Endothelial cell of umbilical vein (primary cell): Measurements from ENCODE around the gene AIF1L. TPM values are rescaled to one million over a fixed set of nuclear protein-coding genes. Genes with fewer than 3 reads are reported as not detected.

ENCODE experiments used
- BruUV-seq: library from RNA; stranded (reverse); fragments of 400-500 nt; replicated peaks from 2 replicates; lab custom pipeline; 2021; lab: Mats Ljungman, UMichigan
- CTCF ChIA-PET: fragments of 300-600, 350-600 bp; sonication (Branson Sonifier 250); formaldehyde crosslinking; loops from one replicate; lab custom pipeline; 2021; ENCODE audit warnings: antibody characterized with exemption, inconsistent platforms; lab: Charles Lee
- POLR2A ChIA-PET: fragments of 300-600, 350-600 bp; sonication (Branson Sonifier 250); formaldehyde crosslinking; loops from one replicate; lab custom pipeline; 2021; ENCODE audit warnings: antibody characterized with exemption, inconsistent platforms; lab: Charles Lee
- DNase-seq: peaks from one replicate; pipeline ENCODE4 v3.0.0-alpha.2; 2011; ENCODE audit warnings: low read depth, low spot score
- FAIRE-seq: peaks from 2 replicates; lab custom pipeline; 2011; peaks lifted over from hg19 to GRCh38; lab: Jason Lieb, UNC
- H2AFZ ChIP-seq: 2 replicates; pipeline ENCODE4 v1.6.0; 2012; ENCODE audit warnings: low read depth, low read length, control low read depth, inconsistent platforms
- H3K27ac ChIP-seq: 2 replicates; pipeline ENCODE4 v1.5.1; 2011; ENCODE audit warnings: low read depth, mild to moderate bottlenecking, control low read depth, low read length, moderate library complexity; ENCODE audit not compliant: insufficient read depth
- H3K27me3 ChIP-seq, 2 experiments: 2 replicates each; pipeline versions ENCODE4 v1.6.0 to v1.6.1; 2011; ENCODE audit warnings: low read length in 2 of 2, mixed read lengths in 1 of 2; ENCODE audit not compliant: control insufficient read depth in 2 of 2, insufficient read depth in 2 of 2
- H3K36me3 ChIP-seq, 2 experiments: 2 replicates in 1 of 2; 3 replicates in 1 of 2; pipeline ENCODE4 v1.5.1; 2011; ENCODE audit warnings: low read length in 2 of 2, mild to moderate bottlenecking in 1 of 2, moderate library complexity in 1 of 2; ENCODE audit not compliant: control insufficient read depth in 2 of 2, insufficient read depth in 2 of 2; ENCODE audit errors: extremely low read depth in 1 of 2
- H3K4me1 ChIP-seq: 3 replicates; pipeline ENCODE4 v1.5.1; 2011; ENCODE audit warnings: mild to moderate bottlenecking, low read length; ENCODE audit not compliant: control insufficient read depth, insufficient read depth; ENCODE audit errors: extremely low read depth
- H3K4me2 ChIP-seq: 2 replicates; pipeline ENCODE4 v1.6.1; 2011; ENCODE audit warnings: low read length, control low read depth, mixed read lengths; ENCODE audit not compliant: insufficient read depth
- H3K4me3 ChIP-seq, 3 experiments: fragments of 200-600 bp in 1 of 3; sonication (generic), shearing (Covaris generic) in 1 of 3; replicated peaks in 1 of 3; 2 replicates each; pipeline ENCODE4 v1.5.1; 2011 to 2016; ENCODE audit warnings: control low read depth in 3 of 3, low read length in 3 of 3, mild to moderate bottlenecking in 2 of 3, inconsistent platforms in 1 of 3, low read depth in 1 of 3, moderate library complexity in 1 of 3; ENCODE audit not compliant: insufficient read depth in 1 of 3
- H3K79me2 ChIP-seq: 2 replicates; pipeline ENCODE4 v1.6.0; 2012; ENCODE audit warnings: low read length, inconsistent platforms; ENCODE audit not compliant: control insufficient read depth, insufficient read depth
- H3K9ac ChIP-seq: replicated peaks from 2 replicates; pipeline ENCODE3; 2011; ENCODE audit warnings: low read length, control low read depth; ENCODE audit not compliant: insufficient read depth; ENCODE audit errors: extremely low read depth
- H3K9me1 ChIP-seq: replicated peaks from 3 replicates; pipeline ENCODE4 v1.6.0; 2011; ENCODE audit warnings: mild to moderate bottlenecking, low read length; ENCODE audit not compliant: control insufficient read depth, insufficient read depth; ENCODE audit errors: extremely low read depth
- H3K9me3 ChIP-seq: replicated peaks from 2 replicates; pipeline ENCODE4 v1.5.1; 2012; ENCODE audit warnings: low read length, inconsistent platforms; ENCODE audit not compliant: control insufficient read depth, insufficient read depth
- H4K20me1 ChIP-seq: replicated peaks from 2 replicates; pipeline ENCODE3; 2011; ENCODE audit warnings: mild to moderate bottlenecking, low read length; ENCODE audit not compliant: control insufficient read depth, insufficient read depth; ENCODE audit errors: extremely low read depth
- EZH2 ChIP-seq: IDR thresholded peaks from 2 replicates; pipeline ENCODE4 v1.6.1; 2012; ENCODE audit warnings: borderline replicate concordance, low read depth, mild to moderate bottlenecking, moderate library complexity, low read length, inconsistent platforms; ENCODE audit not compliant: severe bottlenecking
- FOS ChIP-seq: IDR thresholded peaks from 2 replicates; pipeline ENCODE4 v1.6.1; 2011; ENCODE audit warnings: mild to moderate bottlenecking, low read length, moderate library complexity, borderline replicate concordance; ENCODE audit not compliant: insufficient read depth
- GATA2 ChIP-seq: IDR thresholded peaks from 2 replicates; pipeline ENCODE4 v1.7.0; 2011; ENCODE audit warnings: low read depth, mild to moderate bottlenecking, moderate library complexity, mixed read lengths, low read length; ENCODE audit not compliant: insufficient read length, insufficient read depth
- JUN ChIP-seq: IDR thresholded peaks from 2 replicates; pipeline ENCODE4 v1.6.1; 2011; ENCODE audit warnings: borderline replicate concordance, low read depth; ENCODE audit not compliant: insufficient read length, insufficient read depth
- MYC ChIP-seq: IDR thresholded peaks from one replicate; pipeline ENCODE4 v1.6.1; 2011; ENCODE audit warnings: mild to moderate bottlenecking, low read depth, low read length
- POLR2A ChIP-seq: IDR thresholded peaks from 2 replicates; pipeline ENCODE4 v1.6.1; 2012; ENCODE audit warnings: low read depth, mild to moderate bottlenecking, control low read depth, low read length
- POLR2AphosphoS5 ChIP-seq: IDR thresholded peaks from 2 replicates; pipeline ENCODE4 v1.6.1; 2012; ENCODE audit warnings: low read depth, mild to moderate bottlenecking, control low read depth, low read length, moderate library complexity; ENCODE audit not compliant: insufficient read depth
- dilution Hi-C: fragments of 300-500 bp; cut with MboI; formaldehyde crosslinking; loops from one replicate; pipeline ENCODE4 v1.15.0; 2019; ENCODE audit warnings: low sequenced_read_pairs; ENCODE audit not compliant: extremely low pct_ligation_motif_present
- intact Hi-C: fragments of 100-400 bp; cut with micrococcal nuclease; formaldehyde crosslinking; loops from one replicate; pipeline ENCODE4 v1.10.0; 2022
- polyA plus RNA-seq, 4 experiments: library from polyadenylated mRNA; depleted of rRNA in 3 of 4; stranded (reverse) in 3 of 4; unstranded in 1 of 4; fragments of >200 nt; gene quantifications; 2 replicates each; pipeline versions ENCODE4 v1.2.1 to v1.2.3, GENCODE V29; 2011 to 2012; ENCODE audit warnings: missing spikeins in 1 of 4
- total RNA-seq: library from RNA; stranded (reverse); gene quantifications from 2 replicates; pipeline ENCODE4 v1.2.3, GENCODE V29; 2021
- TF ChIP-seq, protein P1 (sequence below): IDR thresholded peaks from 2 replicates; pipeline ENCODE4 v1.6.1; 2011; ENCODE audit not compliant: insufficient read depth, insufficient read length
- TF ChIP-seq, protein P2 (sequence below), 2 donors: IDR thresholded peaks; 1 replicate in 1 of 2; 2 replicates in 1 of 2; pipeline ENCODE4 v1.5.1; 2011; ENCODE audit warnings: low read length in 2 of 2, mild to moderate bottlenecking in 2 of 2, moderate library complexity in 2 of 2, control low read depth in 1 of 2, inconsistent platforms in 1 of 2, low read depth in 1 of 2; ENCODE audit not compliant: insufficient read depth in 1 of 2; ENCODE audit errors: extremely low read depth in 1 of 2

The AIF1L gene
- total and polyA plus RNA-seq, 2 donors (not counting 3 experiments of a cell fraction or from before 2014, with no cell fraction given) = 17.8 to 39.7 TPM

DNA sequence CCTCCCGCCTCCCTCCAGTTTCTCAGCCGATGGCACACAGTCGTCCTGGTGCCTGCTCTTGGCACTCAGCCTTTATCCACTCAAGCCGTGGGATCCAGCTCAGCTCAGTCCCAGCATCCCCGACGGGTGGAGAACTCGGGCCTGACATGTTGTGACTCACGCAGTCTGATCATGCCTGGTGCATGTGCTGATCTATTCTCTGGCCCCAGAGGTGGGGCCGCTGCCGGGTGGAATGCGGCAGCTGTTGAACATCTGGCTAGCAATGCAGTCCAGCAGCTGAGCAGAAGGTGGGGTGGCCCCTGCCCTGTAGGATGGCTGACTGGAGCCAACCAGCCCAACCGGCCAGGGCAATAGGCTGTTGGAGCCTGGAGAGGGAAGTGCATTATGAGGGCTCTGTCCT lies 1.7 kb upstream of the AIF1L start:
- no peak overlapping the region for H2AFZ ChIP-seq
- no peaks in the 10 kb centered on the region for H3K36me3 ChIP-seq
- no peak overlapping the region for H3K27ac ChIP-seq
- CTCF ChIA-PET = interaction anchor here (0.6 to 0.9 kb wide), 3 partner anchors 36 to 242 kb away, joined by 3 to 4 read pairs (median 3); no protein-coding TSS in a partner anchor
- no peaks in the 10 kb centered on the region for H3K9me3 ChIP-seq
- no peak for FAIRE-seq
- no peak for DNase-seq
- peaks cover 8 to 14% of the 10 kb centered on the region in 2 experiments for H3K27me3 ChIP-seq
- H3K4me1 ChIP-seq = peaks cover 5% of the 10 kb centered on the region
- intact Hi-C loops = no loop called here
- POLR2A ChIA-PET = no interaction called here
- BruUV-seq = no TSS peak
- dilution Hi-C loops = no loop called here
- no peak overlapping the region for H3K4me3 ChIP-seq
- TF ChIP-seq GATA2 = no peak
- TF ChIP-seq, protein P1, sequence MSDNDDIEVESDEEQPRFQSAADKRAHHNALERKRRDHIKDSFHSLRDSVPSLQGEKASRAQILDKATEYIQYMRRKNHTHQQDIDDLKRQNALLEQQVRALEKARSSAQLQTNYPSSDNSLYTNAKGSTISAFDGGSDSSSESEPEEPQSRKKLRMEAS = no peak
- no peak for TF ChIP-seq MYC
- TF ChIP-seq EZH2 = no peak
- no peak for TF ChIP-seq JUN
- no peak for TF ChIP-seq POLR2AphosphoS5
- TF ChIP-seq, protein P2, sequence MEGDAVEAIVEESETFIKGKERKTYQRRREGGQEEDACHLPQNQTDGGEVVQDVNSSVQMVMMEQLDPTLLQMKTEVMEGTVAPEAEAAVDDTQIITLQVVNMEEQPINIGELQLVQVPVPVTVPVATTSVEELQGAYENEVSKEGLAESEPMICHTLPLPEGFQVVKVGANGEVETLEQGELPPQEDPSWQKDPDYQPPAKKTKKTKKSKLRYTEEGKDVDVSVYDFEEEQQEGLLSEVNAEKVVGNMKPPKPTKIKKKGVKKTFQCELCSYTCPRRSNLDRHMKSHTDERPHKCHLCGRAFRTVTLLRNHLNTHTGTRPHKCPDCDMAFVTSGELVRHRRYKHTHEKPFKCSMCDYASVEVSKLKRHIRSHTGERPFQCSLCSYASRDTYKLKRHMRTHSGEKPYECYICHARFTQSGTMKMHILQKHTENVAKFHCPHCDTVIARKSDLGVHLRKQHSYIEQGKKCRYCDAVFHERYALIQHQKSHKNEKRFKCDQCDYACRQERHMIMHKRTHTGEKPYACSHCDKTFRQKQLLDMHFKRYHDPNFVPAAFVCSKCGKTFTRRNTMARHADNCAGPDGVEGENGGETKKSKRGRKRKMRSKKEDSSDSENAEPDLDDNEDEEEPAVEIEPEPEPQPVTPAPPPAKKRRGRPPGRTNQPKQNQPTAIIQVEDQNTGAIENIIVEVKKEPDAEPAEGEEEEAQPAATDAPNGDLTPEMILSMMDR (IDR thresholded peaks at IDR 0.05; ENCODE audit: extremely low read depth in 1 of 2, insufficient read depth in 1 of 2, low read depth in 1 of 2, low read length in 2 of 2) = no peak
- no peak for TF ChIP-seq FOS
- no peak for TF ChIP-seq POLR2A
- H3K4me2 ChIP-seq = no peak overlapping the region
- H3K79me2 ChIP-seq = no peaks in the 10 kb centered on the region
- H3K9me1 ChIP-seq = no peaks in the 10 kb centered on the region
- no peak overlapping the region for H3K9ac ChIP-seq
- H4K20me1 ChIP-seq = no peaks in the 10 kb centered on the region
